Measurements from ENCODE around the gene FOCAD. TPM values are rescaled to one million over a fixed set of nuclear protein-coding genes. Genes with fewer than 3 reads are reported as not detected.

The FOCAD gene
- total and polyA plus RNA-seq, 2 of the 8 experiments (the other 6 are each of a cell fraction or from before 2014, with no cell fraction given) = 22.0 to 38.4 TPM

GRCh38 chr9:20944507-20944906, 260.4 kb downstream of the FOCAD start:
- CTCF ChIA-PET (ENCODE audit: partially characterized antibody) = interaction anchor here (1.0 to 5.3 kb wide), 5 partner anchors 8 to 320 kb away, joined by 3 to 28 read pairs (median 12); no protein-coding TSS in a partner anchor

More at GRCh38 chr9:20944507-20944906, 260.4 kb downstream of the FOCAD start:
- Histone ChIP-seq H3K14ac (ENCODE audit: insufficient read length) (no peak overlapping the region), H3K4me3 (ENCODE audit: extremely low read depth in 1 of 4, insufficient read depth in 2 of 4, low read depth in 3 of 4, low read length in 4 of 4) (no peak overlapping the region), H3K23ac (ENCODE audit: insufficient read length) (no peak overlapping the region), H3K36me3 (ENCODE audit: control insufficient read depth in 2 of 4, insufficient read depth in 4 of 4, low read length in 3 of 4) (no peaks in the 10 kb centered on the region), H3K4ac (replicated peaks; ENCODE audit: insufficient read length, low read depth, low read length) (no peak overlapping the region), H3K9me3 (ENCODE audit: insufficient read depth in 2 of 2, low read depth in 1 of 2, low read length in 1 of 2) (no peaks in the 10 kb centered on the region), H3K79me1 (ENCODE audit: low read depth, low read length) (no peaks in the 10 kb centered on the region), H2BK120ac (replicated peaks; ENCODE audit: low read depth, low read length) (no peak overlapping the region), H3K27me3 (replicated peaks in 1 of 4; ENCODE audit: control insufficient read depth in 3 of 4, extremely low read depth in 1 of 4, insufficient read depth in 3 of 4, low read length in 3 of 4) (no peaks in the 10 kb centered on the region), H2BK5ac (ENCODE audit: low read depth, low read length) (no peak overlapping the region), H2BK12ac (ENCODE audit: low read depth, low read length) (no peak overlapping the region), H3K18ac (ENCODE audit: extremely low read depth, low read length) (no peak overlapping the region), H3K9ac (replicated peaks in 1 of 4; ENCODE audit: extremely low read depth in 1 of 4, low read depth in 3 of 4, low read length in 3 of 4) (no peak overlapping the region; a peak in 1 of 7 replicates), H3K27ac (ENCODE audit: low read depth, low read length) (no peak overlapping the region), H4K5ac (ENCODE audit: insufficient read length, low read depth, low read length) (no peak overlapping the region), H2BK20ac (ENCODE audit: low read length) (no peak overlapping the region), H3K56ac (replicated peaks; ENCODE audit: insufficient read length, low read depth, low read length) (no peak overlapping the region), H2AFZ (ENCODE audit: low read length) (no peak overlapping the region), H3K79me2 (ENCODE audit: control insufficient read depth in 1 of 2, insufficient read depth in 2 of 2, low read length in 2 of 2) (no peaks in the 10 kb centered on the region), H4K91ac (replicated peaks; ENCODE audit: insufficient read length, low read length) (no peak overlapping the region), H2BK15ac (ENCODE audit: low read length) (no peak overlapping the region), H3K4me2 (ENCODE audit: insufficient read depth in 1 of 2, low read depth in 2 of 2, low read length in 2 of 2) (no peak overlapping the region), H4K8ac (ENCODE audit: extremely low read depth, insufficient read depth, low read length) (no peak overlapping the region), H4K20me1 (replicated peaks in 1 of 2; ENCODE audit: control insufficient read depth in 1 of 2, insufficient read depth in 2 of 2, low read length in 2 of 2) (no peaks in the 10 kb centered on the region), H3K23me2 (ENCODE audit: low read depth, low read length) (no peaks in the 10 kb centered on the region), H2AK5ac (ENCODE audit: low read depth, low read length) (no peak overlapping the region), H3K4me1 (replicated peaks in 1 of 4; ENCODE audit: control insufficient read depth in 3 of 4, insufficient read depth in 4 of 4, low read length in 3 of 4) (peaks cover 0 to 4% (median 2%) of the 10 kb centered on the region in 4 experiments; a peak in 4 of 7 replicates)
- POLR2A ChIA-PET (ENCODE audit: partially characterized antibody) = no interaction called here
- no peak for DNase-seq (ENCODE audit: low read depth in 1 of 2, low spot score in 2 of 2)
- FAIRE-seq = no peak
- TF ChIP-seq HDAC6 (IDR thresholded peaks at IDR 0.05; ENCODE audit: low read depth, low read length) (no peak), SP4 (IDR thresholded peaks at IDR 0.05; ENCODE audit: low read length) (no peak), RBBP5 (IDR thresholded peaks at IDR 0.05; ENCODE audit: borderline replicate concordance, low read depth, low read length) (no peak), SP2 (IDR thresholded peaks at IDR 0.05; ENCODE audit: low read length) (no peak), SUZ12 (IDR thresholded peaks at IDR 0.05; ENCODE audit: low read length) (no peak), CREB1 (IDR thresholded peaks at IDR 0.05) (no peak)
- 96% methylated on average over 10 of the region's 10 CpGs; no CpG with 5 or more reads in 1 of the 2 experiments for WGBS, 2 experiments (ENCODE audit: extremely low coverage in 1 of 2, insufficient coverage in 1 of 2, insufficient read length in 1 of 2, insufficient replicate concordance in 2 of 2, low coverage in 1 of 2, low lambda C conversion rate in 2 of 2, missing lambda C conversion rate in 1 of 2)

Data from H1 (cell line).